ENCODE measurements around the gene STARD5. TPM values are rescaled to one million over a fixed set of nuclear protein-coding genes. Genes with fewer than 3 reads are reported as not detected.
A peak's percentile ranks its signal among the peaks of the same experiment; 100 is the strongest.

STARD5 gene
- total and polyA plus RNA-seq, 9 of the 15 experiments (the other 6 are each of a cell fraction or from before 2014, with no cell fraction given) = 1.7 to 5.7 (median 2.2) TPM

DNA sequence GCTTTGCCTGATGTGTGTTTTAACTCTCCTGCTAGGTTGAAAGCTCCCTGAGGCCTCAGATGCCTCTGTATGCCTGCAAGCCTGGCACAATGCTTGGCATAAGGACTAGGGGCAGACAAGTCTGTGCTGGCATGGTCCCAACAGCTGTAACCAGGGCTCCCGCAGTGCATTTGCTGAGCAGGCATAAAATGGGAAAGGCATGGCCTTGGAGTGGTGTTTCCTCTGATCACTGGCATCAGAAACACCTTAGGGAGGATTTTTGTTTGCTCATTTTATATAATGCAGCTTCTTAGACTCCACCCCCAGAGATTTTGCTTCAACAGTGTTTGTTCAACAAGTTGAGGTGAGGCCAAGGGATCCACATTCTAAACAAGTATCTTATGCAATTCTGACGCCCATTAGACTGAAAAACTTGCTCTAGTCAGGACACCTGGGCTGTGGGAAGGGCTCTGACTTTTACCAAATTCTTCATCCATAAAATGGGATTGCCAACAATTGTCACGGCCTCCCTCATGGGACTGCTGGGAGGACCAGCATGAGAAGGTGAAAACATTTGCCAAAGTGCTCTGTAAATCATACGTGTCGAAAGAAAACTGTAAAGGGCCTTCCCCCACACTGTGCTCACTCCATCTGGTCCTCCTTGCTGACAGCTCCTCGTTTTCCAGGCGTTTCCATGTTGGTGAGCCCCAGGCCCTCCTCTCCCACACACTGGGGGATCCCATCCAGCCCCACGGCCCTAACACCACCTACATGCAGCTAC is 43.1 kb downstream of the STARD5 start (continued):
- TF ChIP-seq SFPQ (IDR thresholded peaks at IDR 0.05; ENCODE audit: low read depth, low read length) (no peak), KLF6 (CRISPR knock-in tag; IDR thresholded peaks at IDR 0.05; ENCODE audit: borderline replicate concordance) (no peak), ZNF143 (CRISPR knock-in tag; IDR thresholded peaks at IDR 0.05) (no peak), ZNF79 (CRISPR knock-in tag; IDR thresholded peaks at IDR 0.05; ENCODE audit: low read depth) (no peak), ZNF24 (IDR thresholded peaks at IDR 0.05) (no peak), TAF15 (IDR thresholded peaks at IDR 0.05; ENCODE audit: low read depth, low read length) (no peak), PCBP1 (IDR thresholded peaks at IDR 0.05; ENCODE audit: low read depth, low read length, poor library complexity, severe bottlenecking) (no peak), ZNF316 (IDR thresholded peaks at IDR 0.05) (peak; percentile 53), STAT5A (IDR thresholded peaks at IDR 0.05; ENCODE audit: borderline replicate concordance, low read length) (no peak), MAFG (tag; conservative IDR thresholded peaks at IDR 0.05) (peak; percentile 38; the same call in 1 of the 2 replicates), CTBP1 (IDR thresholded peaks at IDR 0.05; ENCODE audit: borderline replicate concordance) (no peak), RHOXF2B (CRISPR knock-in tag; conservative IDR thresholded peaks at IDR 0.05) (no peak), MAFK (IDR thresholded peaks at IDR 0.05; ENCODE audit: low read length) (peak; percentile 20; the same call in 1 of the 2 replicates)
- TF ChIP-seq, protein P1, sequence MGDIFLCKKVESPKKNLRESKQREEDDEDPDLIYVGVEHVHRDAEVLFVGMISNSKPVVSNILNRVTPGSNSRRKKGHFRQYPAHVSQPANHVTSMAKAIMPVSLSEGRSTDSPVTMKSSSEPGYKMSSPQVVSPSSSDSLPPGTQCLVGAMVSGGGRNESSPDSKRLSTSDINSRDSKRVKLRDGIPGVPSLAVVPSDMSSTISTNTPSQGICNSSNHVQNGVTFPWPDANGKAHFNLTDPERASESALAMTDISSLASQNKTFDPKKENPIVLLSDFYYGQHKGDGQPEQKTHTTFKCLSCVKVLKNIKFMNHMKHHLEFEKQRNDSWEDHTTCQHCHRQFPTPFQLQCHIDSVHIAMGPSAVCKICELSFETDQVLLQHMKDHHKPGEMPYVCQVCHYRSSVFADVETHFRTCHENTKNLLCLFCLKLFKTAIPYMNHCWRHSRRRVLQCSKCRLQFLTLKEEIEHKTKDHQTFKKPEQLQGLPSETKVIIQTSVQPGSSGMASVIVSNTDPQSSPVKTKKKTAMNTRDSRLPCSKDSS (IDR thresholded peaks at IDR 0.05; ENCODE audit: low read depth, partially characterized antibody) = no peak
- TF ChIP-seq, protein P2, sequence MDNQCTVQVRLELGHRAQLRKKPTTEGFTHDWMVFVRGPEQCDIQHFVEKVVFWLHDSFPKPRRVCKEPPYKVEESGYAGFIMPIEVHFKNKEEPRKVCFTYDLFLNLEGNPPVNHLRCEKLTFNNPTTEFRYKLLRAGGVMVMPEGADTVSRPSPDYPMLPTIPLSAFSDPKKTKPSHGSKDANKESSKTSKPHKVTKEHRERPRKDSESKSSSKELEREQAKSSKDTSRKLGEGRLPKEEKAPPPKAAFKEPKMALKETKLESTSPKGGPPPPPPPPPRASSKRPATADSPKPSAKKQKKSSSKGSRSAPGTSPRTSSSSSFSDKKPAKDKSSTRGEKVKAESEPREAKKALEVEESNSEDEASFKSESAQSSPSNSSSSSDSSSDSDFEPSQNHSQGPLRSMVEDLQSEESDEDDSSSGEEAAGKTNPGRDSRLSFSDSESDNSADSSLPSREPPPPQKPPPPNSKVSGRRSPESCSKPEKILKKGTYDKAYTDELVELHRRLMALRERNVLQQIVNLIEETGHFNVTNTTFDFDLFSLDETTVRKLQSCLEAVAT (IDR thresholded peaks at IDR 0.05) = no peak
